Liver (tissue), 3 donors: ENCODE data around the gene FAM117A.

ENCODE experiments used
- JUND ChIP-seq, 2 donors: IDR thresholded peaks; 2 replicates each; pipeline ENCODE4 v1.6.1; 2016; ENCODE audit warnings: antibody characterized with exemption in 2 of 2
- TF ChIP-seq, protein P1 (sequence below): fragments of 150-350 bp; IDR thresholded peaks from 2 replicates; pipeline ENCODE4 v1.5.1; 2017; ENCODE audit warnings: improper control_type of control experiment, low read depth, low read length; ENCODE audit not compliant: missing input control
- donor health status: healthy.
- donor health status: healthy.

DNA sequence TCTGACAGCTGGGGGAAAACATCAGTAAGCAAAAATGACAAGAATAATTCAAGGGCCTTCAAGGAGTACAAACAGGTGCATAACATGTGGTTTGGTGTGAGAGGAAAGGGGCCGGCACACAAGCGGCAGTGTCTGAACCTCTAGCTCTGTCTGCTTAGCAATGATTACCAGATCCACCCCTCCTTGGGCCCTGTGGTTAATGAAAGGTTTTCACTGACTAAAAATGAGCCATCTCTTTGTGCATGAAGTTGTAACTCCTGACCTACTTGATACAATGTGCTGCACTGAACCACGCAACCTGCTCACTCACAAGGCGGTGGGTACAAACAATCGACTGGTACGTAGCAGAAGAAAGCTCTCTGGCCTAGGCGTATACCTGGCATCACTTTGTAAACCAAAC, 15.1 kb downstream of the FAM117A start:
- no peak for TF ChIP-seq JUND (IDR thresholded peaks at IDR 0.05)
- TF ChIP-seq, protein P1, sequence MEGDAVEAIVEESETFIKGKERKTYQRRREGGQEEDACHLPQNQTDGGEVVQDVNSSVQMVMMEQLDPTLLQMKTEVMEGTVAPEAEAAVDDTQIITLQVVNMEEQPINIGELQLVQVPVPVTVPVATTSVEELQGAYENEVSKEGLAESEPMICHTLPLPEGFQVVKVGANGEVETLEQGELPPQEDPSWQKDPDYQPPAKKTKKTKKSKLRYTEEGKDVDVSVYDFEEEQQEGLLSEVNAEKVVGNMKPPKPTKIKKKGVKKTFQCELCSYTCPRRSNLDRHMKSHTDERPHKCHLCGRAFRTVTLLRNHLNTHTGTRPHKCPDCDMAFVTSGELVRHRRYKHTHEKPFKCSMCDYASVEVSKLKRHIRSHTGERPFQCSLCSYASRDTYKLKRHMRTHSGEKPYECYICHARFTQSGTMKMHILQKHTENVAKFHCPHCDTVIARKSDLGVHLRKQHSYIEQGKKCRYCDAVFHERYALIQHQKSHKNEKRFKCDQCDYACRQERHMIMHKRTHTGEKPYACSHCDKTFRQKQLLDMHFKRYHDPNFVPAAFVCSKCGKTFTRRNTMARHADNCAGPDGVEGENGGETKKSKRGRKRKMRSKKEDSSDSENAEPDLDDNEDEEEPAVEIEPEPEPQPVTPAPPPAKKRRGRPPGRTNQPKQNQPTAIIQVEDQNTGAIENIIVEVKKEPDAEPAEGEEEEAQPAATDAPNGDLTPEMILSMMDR: no peak
